K562 (cell line): ENCODE data around the gene CCDC9. TPM values are rescaled to one million over a fixed set of nuclear protein-coding genes. Genes with fewer than 3 reads are reported as not detected.
A peak's percentile ranks its signal among the peaks of the same experiment; 100 is the strongest.

Experiments used
- ATF1 ChIP-seq, 2 experiments: fragments of 450-650 bp in 1 of 2; IDR thresholded peaks; 2 replicates each; pipeline ENCODE4 v1.6.1; 2016; ENCODE audit warnings: missing compliant biosample characterization in 1 of 2, missing genetic modification characterization in 1 of 2
- BRF1 ChIP-seq: IDR thresholded peaks from 3 replicates; pipeline ENCODE4 v1.6.1; 2011; ENCODE audit warnings: borderline replicate concordance, mild to moderate bottlenecking; ENCODE audit not compliant: insufficient read length; ENCODE audit errors: extremely low read depth
- NEUROD1 ChIP-seq: fragments of 150-350 bp; IDR thresholded peaks from 2 replicates; pipeline ENCODE4 v1.6.1; 2014; ENCODE audit warnings: borderline replicate concordance, low read length, low read depth; ENCODE audit not compliant: partially characterized antibody
- RBM25 ChIP-seq: fragments of 200-400 bp; formaldehyde crosslinking; IDR thresholded peaks from 2 replicates; pipeline ENCODE4 v1.6.1; 2018; ENCODE audit warnings: low read length, low read depth, moderate library complexity; ENCODE audit not compliant: severe bottlenecking
- SMAD2 ChIP-seq: fragments of 150-350 bp; IDR thresholded peaks from 2 replicates; pipeline ENCODE4 v1.6.1; 2014; ENCODE audit warnings: low read depth, mild to moderate bottlenecking, low read length
- SMAD4 ChIP-seq: fragments of 250-450 bp; sonication (Bioruptor Pico); conservative IDR thresholded peaks from 2 replicates; pipeline ENCODE4 v1.8.0; 2021; ENCODE audit warnings: inconsistent platforms, mild to moderate bottlenecking, moderate library complexity
- SRSF9 ChIP-seq: fragments of 200-400 bp; formaldehyde crosslinking; IDR thresholded peaks from 2 replicates; pipeline ENCODE4 v1.6.1; 2017; ENCODE audit warnings: low read depth, low read length, borderline replicate concordance
- TBP ChIP-seq: optimal IDR thresholded peaks from 2 replicates; pipeline ENCODE3; 2011; ENCODE audit warnings: low read depth, low read length, improper control_type of control experiment
- U2AF1 ChIP-seq: fragments of 200-400 bp; formaldehyde crosslinking; optimal IDR thresholded peaks from 2 replicates; pipeline ENCODE3; 2017; ENCODE audit warnings: mild to moderate bottlenecking, low read depth, low read length, moderate library complexity
- ZBTB8A ChIP-seq: fragments of 450-650 bp; IDR thresholded peaks from 2 replicates; pipeline ENCODE4 v1.6.1; 2018; ENCODE audit warnings: mild to moderate bottlenecking, moderate library complexity; ENCODE audit not compliant: partially characterized antibody
- ZNF347 ChIP-seq: fragments of 450-650 bp; formaldehyde crosslinking; IDR thresholded peaks from 2 replicates; pipeline ENCODE4 v1.4.0; 2020; ENCODE audit warnings: low read depth, mild to moderate bottlenecking, moderate library complexity
- ZNF408 ChIP-seq: fragments of 250-450 bp; sonication (Bioruptor Pico); IDR thresholded peaks from 2 replicates; pipeline ENCODE4 v1.4.0; 2020; ENCODE audit warnings: low read depth, mild to moderate bottlenecking, moderate library complexity
- ZNF780A ChIP-seq: fragments of 250-450 bp; sonication (Bioruptor Pico); IDR thresholded peaks from 2 replicates; pipeline ENCODE4 v1.5.0; 2021; ENCODE audit warnings: mild to moderate bottlenecking
- polyA plus RNA-seq, 8 experiments: library from polyadenylated mRNA; depleted of rRNA in 4 of 8; stranded (reverse) in 5 of 8; unstranded in 3 of 8; fragments of >200 nt; fragmentation: Nextera tagmentation in 2 of 8; fragmentation: Illumina TruSeq in 1 of 8; extraction: Ambion mirVana in 2 of 8; extraction: Trizol in 1 of 8; gene quantifications; 2 replicates each; pipeline versions ENCODE4 v1.2.1 to v1.2.3, GENCODE V29; 2011 to 2014; ENCODE audit warnings: inconsistent platforms in 1 of 8, missing spikeins in 1 of 8
- total RNA-seq, 7 experiments: library from RNA; depleted of rRNA in 6 of 7; stranded (reverse); fragments of >200 nt in 6 of 7; fragmentation: Illumina TruSeq in 2 of 7; extraction: Trizol in 2 of 7; gene quantifications; 2 replicates each; pipeline versions ENCODE4 v1.2.1 to v1.2.3, GENCODE V29; 2011 to 2021; ENCODE audit warnings: low replicate concordance in 1 of 7
- TF ChIP-seq, protein P1 (sequence below): fragments of 250-450 bp; sonication (Bioruptor Pico); IDR thresholded peaks from 2 replicates; pipeline ENCODE4 v1.8.0; 2022; ENCODE audit warnings: moderate library complexity, mild to moderate bottlenecking, inconsistent platforms
- TF ChIP-seq, protein P2 (sequence below): fragments of 450-650 bp; IDR thresholded peaks from 2 replicates; pipeline ENCODE4 v1.6.1; 2017; ENCODE audit warnings: antibody characterized with exemption, mild to moderate bottlenecking
- TF ChIP-seq, protein P3 (sequence below): fragments of 200-800 bp; sonication (Bioruptor generic); IDR thresholded peaks from 2 replicates; pipeline ENCODE4 v1.6.1; 2016; ENCODE audit warnings: missing genetic modification characterization, missing compliant biosample characterization

Gene CCDC9
- total and polyA plus RNA-seq, 9 of the 15 experiments (the other 6 are each of a cell fraction or from before 2014, with no cell fraction given) = 0.23 to 38.6 (median 8.4) TPM

DNA sequence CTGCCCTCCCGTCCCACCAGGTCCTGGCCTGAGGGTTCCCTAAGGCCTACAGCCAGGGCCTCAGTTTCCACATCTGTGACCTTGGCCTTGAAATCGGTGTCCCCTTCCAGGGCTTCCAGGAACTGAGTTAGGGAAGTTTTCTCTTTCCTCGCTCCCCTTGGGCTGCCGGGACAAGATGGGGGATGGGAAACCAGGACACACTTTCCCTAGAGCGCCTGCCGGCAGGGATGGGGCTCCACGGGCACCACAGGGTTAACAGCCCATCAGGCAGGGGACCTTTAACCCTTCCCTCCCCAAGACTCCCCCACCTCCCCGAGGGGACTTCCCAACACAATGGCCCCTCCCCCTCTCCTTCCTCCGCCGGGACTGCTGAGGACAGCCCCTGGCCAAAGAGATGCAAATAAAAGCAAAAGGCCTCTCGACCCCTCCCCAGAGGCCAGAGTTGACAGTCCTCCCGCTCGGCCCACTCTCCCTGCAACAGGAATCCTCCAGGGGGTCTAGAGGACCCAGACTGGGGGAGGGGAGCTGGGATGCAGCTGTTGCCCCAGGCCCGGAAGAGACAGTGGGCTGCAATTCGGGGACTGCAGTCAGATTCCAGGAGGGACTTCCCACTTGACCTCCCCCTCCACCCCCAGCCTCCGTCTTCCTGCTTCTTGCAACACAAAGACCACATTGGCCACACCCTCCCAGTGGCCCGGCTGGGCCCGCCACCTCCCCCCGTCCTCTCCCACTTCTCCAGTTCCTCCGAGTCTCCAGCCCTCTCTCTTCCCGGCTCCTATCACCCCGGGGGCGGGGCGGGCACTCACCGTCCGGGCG lies 28.8 kb upstream of the CCDC9 start (continued):
- TF ChIP-seq ATF1 (CRISPR knock-in tag; IDR thresholded peaks at IDR 0.05) (no peak), ATF1 (tag; IDR thresholded peaks at IDR 0.05) (peak; percentile 29; the same call in 1 of the 2 replicates), ZNF780A (CRISPR knock-in tag) (no peak), NEUROD1 (no peak), ZBTB8A (no peak), RBM25 (peak; percentile 88), SMAD2 (no peak), SMAD4 (CRISPR knock-in tag) (peak; percentile 83), ZNF347 (CRISPR knock-in tag) (no peak), TBP (peak; percentile 17), SRSF9 (no peak), U2AF1 (no peak), BRF1 (no peak), ZNF408 (CRISPR knock-in tag) (no peak)
- TF ChIP-seq, protein P1, sequence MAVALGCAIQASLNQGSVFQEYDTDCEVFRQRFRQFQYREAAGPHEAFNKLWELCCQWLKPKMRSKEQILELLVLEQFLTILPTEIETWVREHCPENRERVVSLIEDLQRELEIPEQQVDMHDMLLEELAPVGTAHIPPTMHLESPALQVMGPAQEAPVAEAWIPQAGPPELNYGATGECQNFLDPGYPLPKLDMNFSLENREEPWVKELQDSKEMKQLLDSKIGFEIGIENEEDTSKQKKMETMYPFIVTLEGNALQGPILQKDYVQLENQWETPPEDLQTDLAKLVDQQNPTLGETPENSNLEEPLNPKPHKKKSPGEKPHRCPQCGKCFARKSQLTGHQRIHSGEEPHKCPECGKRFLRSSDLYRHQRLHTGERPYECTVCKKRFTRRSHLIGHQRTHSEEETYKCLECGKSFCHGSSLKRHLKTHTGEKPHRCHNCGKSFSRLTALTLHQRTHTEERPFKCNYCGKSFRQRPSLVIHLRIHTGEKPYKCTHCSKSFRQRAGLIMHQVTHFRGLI (CRISPR knock-in tag) = no peak
- TF ChIP-seq, protein P2, sequence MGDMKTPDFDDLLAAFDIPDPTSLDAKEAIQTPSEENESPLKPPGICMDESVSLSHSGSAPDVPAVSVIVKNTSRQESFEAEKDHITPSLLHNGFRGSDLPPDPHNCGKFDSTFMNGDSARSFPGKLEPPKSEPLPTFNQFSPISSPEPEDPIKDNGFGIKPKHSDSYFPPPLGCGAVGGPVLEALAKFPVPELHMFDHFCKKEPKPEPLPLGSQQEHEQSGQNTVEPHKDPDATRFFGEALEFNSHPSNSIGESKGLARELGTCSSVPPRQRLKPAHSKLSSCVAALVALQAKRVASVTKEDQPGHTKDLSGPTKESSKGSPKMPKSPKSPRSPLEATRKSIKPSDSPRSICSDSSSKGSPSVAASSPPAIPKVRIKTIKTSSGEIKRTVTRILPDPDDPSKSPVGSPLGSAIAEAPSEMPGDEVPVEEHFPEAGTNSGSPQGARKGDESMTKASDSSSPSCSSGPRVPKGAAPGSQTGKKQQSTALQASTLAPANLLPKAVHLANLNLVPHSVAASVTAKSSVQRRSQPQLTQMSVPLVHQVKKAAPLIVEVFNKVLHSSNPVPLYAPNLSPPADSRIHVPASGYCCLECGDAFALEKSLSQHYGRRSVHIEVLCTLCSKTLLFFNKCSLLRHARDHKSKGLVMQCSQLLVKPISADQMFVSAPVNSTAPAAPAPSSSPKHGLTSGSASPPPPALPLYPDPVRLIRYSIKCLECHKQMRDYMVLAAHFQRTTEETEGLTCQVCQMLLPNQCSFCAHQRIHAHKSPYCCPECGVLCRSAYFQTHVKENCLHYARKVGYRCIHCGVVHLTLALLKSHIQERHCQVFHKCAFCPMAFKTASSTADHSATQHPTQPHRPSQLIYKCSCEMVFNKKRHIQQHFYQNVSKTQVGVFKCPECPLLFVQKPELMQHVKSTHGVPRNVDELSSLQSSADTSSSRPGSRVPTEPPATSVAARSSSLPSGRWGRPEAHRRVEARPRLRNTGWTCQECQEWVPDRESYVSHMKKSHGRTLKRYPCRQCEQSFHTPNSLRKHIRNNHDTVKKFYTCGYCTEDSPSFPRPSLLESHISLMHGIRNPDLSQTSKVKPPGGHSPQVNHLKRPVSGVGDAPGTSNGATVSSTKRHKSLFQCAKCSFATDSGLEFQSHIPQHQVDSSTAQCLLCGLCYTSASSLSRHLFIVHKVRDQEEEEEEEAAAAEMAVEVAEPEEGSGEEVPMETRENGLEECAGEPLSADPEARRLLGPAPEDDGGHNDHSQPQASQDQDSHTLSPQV = no peak
- TF ChIP-seq, protein P3, sequence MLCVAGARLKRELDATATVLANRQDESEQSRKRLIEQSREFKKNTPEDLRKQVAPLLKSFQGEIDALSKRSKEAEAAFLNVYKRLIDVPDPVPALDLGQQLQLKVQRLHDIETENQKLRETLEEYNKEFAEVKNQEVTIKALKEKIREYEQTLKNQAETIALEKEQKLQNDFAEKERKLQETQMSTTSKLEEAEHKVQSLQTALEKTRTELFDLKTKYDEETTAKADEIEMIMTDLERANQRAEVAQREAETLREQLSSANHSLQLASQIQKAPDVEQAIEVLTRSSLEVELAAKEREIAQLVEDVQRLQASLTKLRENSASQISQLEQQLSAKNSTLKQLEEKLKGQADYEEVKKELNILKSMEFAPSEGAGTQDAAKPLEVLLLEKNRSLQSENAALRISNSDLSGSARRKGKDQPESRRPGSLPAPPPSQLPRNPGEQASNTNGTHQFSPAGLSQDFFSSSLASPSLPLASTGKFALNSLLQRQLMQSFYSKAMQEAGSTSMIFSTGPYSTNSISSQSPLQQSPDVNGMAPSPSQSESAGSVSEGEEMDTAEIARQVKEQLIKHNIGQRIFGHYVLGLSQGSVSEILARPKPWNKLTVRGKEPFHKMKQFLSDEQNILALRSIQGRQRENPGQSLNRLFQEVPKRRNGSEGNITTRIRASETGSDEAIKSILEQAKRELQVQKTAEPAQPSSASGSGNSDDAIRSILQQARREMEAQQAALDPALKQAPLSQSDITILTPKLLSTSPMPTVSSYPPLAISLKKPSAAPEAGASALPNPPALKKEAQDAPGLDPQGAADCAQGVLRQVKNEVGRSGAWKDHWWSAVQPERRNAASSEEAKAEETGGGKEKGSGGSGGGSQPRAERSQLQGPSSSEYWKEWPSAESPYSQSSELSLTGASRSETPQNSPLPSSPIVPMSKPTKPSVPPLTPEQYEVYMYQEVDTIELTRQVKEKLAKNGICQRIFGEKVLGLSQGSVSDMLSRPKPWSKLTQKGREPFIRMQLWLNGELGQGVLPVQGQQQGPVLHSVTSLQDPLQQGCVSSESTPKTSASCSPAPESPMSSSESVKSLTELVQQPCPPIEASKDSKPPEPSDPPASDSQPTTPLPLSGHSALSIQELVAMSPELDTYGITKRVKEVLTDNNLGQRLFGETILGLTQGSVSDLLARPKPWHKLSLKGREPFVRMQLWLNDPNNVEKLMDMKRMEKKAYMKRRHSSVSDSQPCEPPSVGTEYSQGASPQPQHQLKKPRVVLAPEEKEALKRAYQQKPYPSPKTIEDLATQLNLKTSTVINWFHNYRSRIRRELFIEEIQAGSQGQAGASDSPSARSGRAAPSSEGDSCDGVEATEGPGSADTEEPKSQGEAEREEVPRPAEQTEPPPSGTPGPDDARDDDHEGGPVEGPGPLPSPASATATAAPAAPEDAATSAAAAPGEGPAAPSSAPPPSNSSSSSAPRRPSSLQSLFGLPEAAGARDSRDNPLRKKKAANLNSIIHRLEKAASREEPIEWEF (CRISPR knock-in tag) = no peak; the same call in 1 of the 2 replicates
